ENCODE data around the gene CLEC12A. TPM values are rescaled to one million over a fixed set of nuclear protein-coding genes. Genes with fewer than 3 reads are reported as not detected.
"Not testable (repeated sequence)": the region's sequence is repeated elsewhere in the genome, so short reads cannot be mapped to it uniquely, and the experiment has no call there.

CLEC12A gene
- polyA plus RNA-seq, 1 experiment: not detected

DNA sequence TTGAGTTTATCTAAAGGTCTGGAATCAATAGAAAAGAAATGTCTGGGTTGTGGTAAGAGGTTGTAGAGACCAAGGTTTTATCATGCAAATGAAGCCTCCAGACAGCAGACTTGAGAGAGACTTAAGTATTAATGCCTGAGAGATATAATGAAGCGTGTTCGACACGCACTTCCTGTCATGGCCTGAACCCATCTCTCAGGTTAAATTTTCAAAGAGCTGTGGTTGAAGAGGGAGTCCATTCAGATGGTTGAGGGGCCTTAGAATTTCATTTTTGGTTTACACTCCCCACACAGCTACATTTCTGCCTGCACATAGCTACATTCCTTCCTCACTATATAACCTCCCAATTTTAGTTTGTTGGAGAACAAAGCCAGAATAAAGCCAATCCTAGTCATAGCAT is 10.1 kb upstream of the CLEC12A start:
- Histone ChIP-seq H3K36me3 (ENCODE audit: control insufficient read depth, insufficient read depth, low read length) (no peaks in the 10 kb centered on the region), H3K27me3 (ENCODE audit: control insufficient read depth, insufficient read depth, low read length) (no peaks in the 10 kb centered on the region), H3K4me3 (ENCODE audit: low read depth, low read length) (no peak overlapping the region)
- ChIA-PET POLR2A (no interaction called here), CTCF (no interaction called here)
- DNase-seq (ENCODE audit: low read depth): no peak
- TF ChIP-seq CTCF (IDR thresholded peaks at IDR 0.05; ENCODE audit: insufficient read depth, low read depth, low read length): no peak

DNA sequence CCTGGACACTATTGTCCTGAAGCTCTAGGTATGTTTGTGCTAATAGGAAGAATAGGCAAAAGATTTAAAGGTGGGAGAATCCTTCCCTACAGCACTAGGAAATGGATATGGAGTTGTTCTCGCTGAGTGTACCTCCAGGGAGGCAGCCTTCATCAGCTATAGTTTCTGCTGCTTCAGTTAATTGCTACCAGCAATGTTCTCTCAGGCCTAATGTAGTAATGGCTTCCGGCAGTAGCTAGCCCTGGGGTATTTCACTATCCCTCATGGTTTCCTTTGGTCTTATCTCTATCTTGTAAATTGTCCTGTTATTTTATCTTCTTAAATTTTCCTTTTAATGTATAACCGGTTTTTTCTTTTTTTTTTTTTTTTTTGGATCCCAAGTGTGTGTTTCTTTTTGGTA is 9.3 kb upstream of the CLEC12A start:
- H3K4me3 ChIP-seq (ENCODE audit: low read depth, low read length): no peak overlapping the region
- no peaks in the 10 kb centered on the region for H3K27me3 ChIP-seq (ENCODE audit: control insufficient read depth, insufficient read depth, low read length)
- ChIA-PET CTCF (no interaction called here), POLR2A (no interaction called here)
- H3K36me3 ChIP-seq (ENCODE audit: control insufficient read depth, insufficient read depth, low read length): no peaks in the 10 kb centered on the region
- no peak for DNase-seq (ENCODE audit: low read depth)
- TF ChIP-seq CTCF (IDR thresholded peaks at IDR 0.05; ENCODE audit: insufficient read depth, low read depth, low read length): no peak

DNA sequence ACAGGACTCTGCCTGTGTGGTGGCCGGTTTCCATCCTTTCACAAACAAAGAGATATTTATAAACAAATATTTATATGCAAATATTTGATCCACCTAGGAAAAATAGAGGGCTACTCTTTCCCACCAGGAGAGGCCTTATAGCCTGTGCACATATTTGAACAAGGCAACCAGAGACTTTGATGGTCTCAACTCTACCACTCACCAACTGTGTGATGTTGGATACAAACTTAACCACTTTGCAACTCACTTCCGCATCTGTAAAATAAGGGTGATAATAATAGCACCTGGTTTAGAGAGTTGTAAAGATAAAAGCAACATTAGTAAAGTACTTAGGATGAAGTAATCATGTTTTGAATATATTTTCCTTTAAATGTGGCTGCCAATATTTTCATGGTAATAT is 1.5 kb upstream of the CLEC12A start:
- no peak for DNase-seq (ENCODE audit: low read depth)
- 0 out of 2 replicates have a peak, but pooled peaks cover 2% of the 10 kb centered on the region for H3K27me3 ChIP-seq (ENCODE audit: control insufficient read depth, insufficient read depth, low read length)
- no peaks in the 10 kb centered on the region for H3K36me3 ChIP-seq (ENCODE audit: control insufficient read depth, insufficient read depth, low read length)
- ChIA-PET CTCF (no interaction called here), POLR2A (interaction anchor here (0.6 kb wide), 1 partner anchor 1181 kb away, joined by 3 read pairs; no protein-coding TSS in a partner anchor)
- TF ChIP-seq CTCF (IDR thresholded peaks at IDR 0.05; ENCODE audit: insufficient read depth, low read depth, low read length): no peak
- H3K4me3 ChIP-seq (ENCODE audit: low read depth, low read length): no peak overlapping the region

GRCh38 chr12:9973949-9974348 is 2.7 kb downstream of the CLEC12A start:
- Histone ChIP-seq H3K36me3 (ENCODE audit: control insufficient read depth, insufficient read depth, low read length) (no peaks in the 10 kb centered on the region), H3K27me3 (ENCODE audit: control insufficient read depth, insufficient read depth, low read length) (peaks cover 2% of the 10 kb centered on the region; the same call in 1 of the 2 replicates), H3K4me3 (ENCODE audit: low read depth, low read length) (no peak overlapping the region)
- ChIA-PET POLR2A (no interaction called here), CTCF (no interaction called here)
- no peak for DNase-seq (ENCODE audit: low read depth)
- no peak for TF ChIP-seq CTCF (IDR thresholded peaks at IDR 0.05; ENCODE audit: insufficient read depth, low read depth, low read length)

DNA sequence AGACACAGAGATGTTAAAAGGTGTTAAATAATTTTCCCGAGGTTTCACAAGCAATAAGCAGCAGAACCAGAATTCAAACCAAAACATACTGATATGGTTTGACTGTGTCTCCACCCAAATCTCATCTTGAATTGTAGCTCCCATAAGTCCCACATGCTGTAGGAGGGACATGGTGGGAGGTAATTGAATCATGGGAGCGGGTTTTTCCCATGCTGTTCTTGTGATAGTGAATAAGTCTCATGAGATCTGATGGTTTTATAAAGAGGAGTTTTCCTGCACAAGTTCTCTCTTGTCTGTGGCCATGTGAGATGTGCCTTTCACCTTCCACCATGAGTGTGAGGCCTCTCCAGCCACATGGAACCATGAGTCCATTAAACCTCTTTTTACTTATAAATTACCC is 3.5 kb downstream of the CLEC12A start:
- H3K4me3 ChIP-seq (ENCODE audit: low read depth, low read length); CTCF ChIA-PET; H3K27me3 ChIP-seq (ENCODE audit: control insufficient read depth, insufficient read depth, low read length); H3K36me3 ChIP-seq (ENCODE audit: control insufficient read depth, insufficient read depth, low read length); DNase-seq (ENCODE audit: low read depth); POLR2A ChIA-PET: not testable (repeated sequence)

DNA sequence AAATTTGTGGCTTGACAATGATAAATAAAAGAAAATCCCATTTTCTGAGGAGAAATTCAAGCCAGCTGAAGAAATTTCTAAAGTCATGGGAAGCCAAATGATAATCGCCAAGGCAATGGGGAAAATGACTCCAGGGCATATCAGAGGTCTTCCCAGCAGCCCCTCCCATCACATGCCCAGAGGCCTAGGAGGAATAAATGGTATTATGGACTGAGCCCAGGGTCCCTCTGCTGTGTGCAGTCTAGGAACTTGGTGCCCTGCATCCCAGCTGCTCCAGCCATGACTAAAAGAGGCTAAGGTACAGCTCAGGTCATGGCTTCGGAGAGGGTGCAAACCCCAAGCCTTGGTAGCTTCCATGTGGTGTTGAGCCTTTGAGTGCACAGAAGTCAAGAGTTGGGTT is 4.4 kb downstream of the CLEC12A start:
- DNase-seq (ENCODE audit: low read depth): no peak
- CTCF ChIA-PET: interaction anchor here (1.0 kb wide), 1 partner anchor 225 kb away, joined by 3 read pairs; no protein-coding TSS in a partner anchor

GRCh38 chr12:9976626-9977025 is 5.4 kb downstream of the CLEC12A start:
- DNase-seq (ENCODE audit: low read depth); H3K4me3 ChIP-seq (ENCODE audit: low read depth, low read length); POLR2A ChIA-PET; H3K27me3 ChIP-seq (ENCODE audit: control insufficient read depth, insufficient read depth, low read length); H3K36me3 ChIP-seq (ENCODE audit: control insufficient read depth, insufficient read depth, low read length): not testable (repeated sequence)
- CTCF ChIA-PET: interaction anchor here (1.0 kb wide), 1 partner anchor 226 kb away, joined by 3 read pairs; no protein-coding TSS in a partner anchor

More for the DNA sequence above, 4.4 kb downstream of the CLEC12A start:
- Histone ChIP-seq H3K27me3 (ENCODE audit: control insufficient read depth, insufficient read depth, low read length) (peaks cover 2% of the 10 kb centered on the region; the same call in 1 of the 2 replicates), H3K36me3 (ENCODE audit: control insufficient read depth, insufficient read depth, low read length) (no peaks in the 10 kb centered on the region), H3K4me3 (ENCODE audit: low read depth, low read length) (no peak overlapping the region)
- no peak for TF ChIP-seq CTCF (IDR thresholded peaks at IDR 0.05; ENCODE audit: insufficient read depth, low read depth, low read length)
- POLR2A ChIA-PET: no interaction called here

Measured in BJ (cell line).